GM19395 (cell line): ENCODE results near the gene USH2A.

ENCODE experiments used
- ATAC-seq: cut with Tn5 transposase; IDR thresholded peaks from one replicate; pipeline ENCODE4 v1.9.1; 2021; ENCODE audit warnings: mild to moderate bottlenecking, moderate library complexity; ENCODE audit not compliant: unreplicated experiment

Gene USH2A

GRCh38 chr1:215824245-215824644 is 599.0 kb downstream of the USH2A start:
- no peak for ATAC-seq

GRCh38 chr1:215819114-215819513 is 604.1 kb downstream of the USH2A start:
- no peak for ATAC-seq

GRCh38 chr1:215807911-215808436 is 615.3 kb downstream of the USH2A start:
- ATAC-seq = no peak

- no peak for ATAC-seq
Observed at GRCh38 chr1:215807218-215807617, 616.0 kb downstream of the USH2A start.

- ATAC-seq = no peak
Observed at GRCh38 chr1:215797859-215798258, 625.4 kb downstream of the USH2A start.

GRCh38 chr1:215794156-215794555 is 629.1 kb downstream of the USH2A start:
- no peak for ATAC-seq

GRCh38 chr1:215793180-215793579 is 630.1 kb downstream of the USH2A start:
- ATAC-seq = no peak

- ATAC-seq = no peak
Observed at GRCh38 chr1:215792446-215792845, 630.8 kb downstream of the USH2A start.

- no peak for ATAC-seq
Observed at GRCh38 chr1:215789981-215790380, 633.3 kb downstream of the USH2A start.

- ATAC-seq = no peak
Observed at GRCh38 chr1:215786997-215787396, 636.3 kb downstream of the USH2A start.

GRCh38 chr1:215780641-215781040 is 642.6 kb downstream of the USH2A start:
- ATAC-seq = no peak

- no peak for ATAC-seq
Observed at GRCh38 chr1:215780139-215780538, 643.1 kb downstream of the USH2A start.

GRCh38 chr1:215779729-215780128 is 643.5 kb downstream of the USH2A start:
- no peak for ATAC-seq

- ATAC-seq = no peak
Observed at GRCh38 chr1:215777370-215777925, 645.8 kb downstream of the USH2A start.

- no peak for ATAC-seq
Observed at GRCh38 chr1:215776336-215776735, 646.9 kb downstream of the USH2A start.

- no peak for ATAC-seq
Observed at GRCh38 chr1:215772151-215772550, 651.1 kb downstream of the USH2A start.

GRCh38 chr1:215768303-215768702 is 654.9 kb downstream of the USH2A start:
- no peak for ATAC-seq

- ATAC-seq = no peak
Observed at GRCh38 chr1:215767761-215768160, 655.5 kb downstream of the USH2A start.

- ATAC-seq = no peak
Observed at GRCh38 chr1:215766521-215766920, 656.7 kb downstream of the USH2A start.

GRCh38 chr1:215765833-215766232 is 657.4 kb downstream of the USH2A start:
- no peak for ATAC-seq

- ATAC-seq = no peak
Observed at GRCh38 chr1:215761446-215761845, 661.8 kb downstream of the USH2A start.

- ATAC-seq = no peak
Observed at GRCh38 chr1:215754112-215754511, 669.1 kb downstream of the USH2A start.

- ATAC-seq = no peak
Observed at GRCh38 chr1:215749414-215749813, 673.8 kb downstream of the USH2A start.
